Neuronal stem cell (in vitro differentiated cells): Measurements from ENCODE around the gene XIAP.

Experiments
- DNase-seq: peaks from one replicate; pipeline ENCODE4 v3.0.0-alpha.2; 2013; ENCODE audit warnings: low spot score
- H2AFZ ChIP-seq: one replicate; pipeline ENCODE4 v1.6.1; 2013; ENCODE audit warnings: mild to moderate bottlenecking, low read length, inconsistent platforms
- H2AK5ac ChIP-seq: 2 replicates; pipeline ENCODE4 v1.6.1; 2013; ENCODE audit warnings: low read depth, mild to moderate bottlenecking, inconsistent platforms, low read length, moderate library complexity, mixed read lengths
- H2BK120ac ChIP-seq: 2 replicates; pipeline ENCODE4 v1.6.1; 2013; ENCODE audit warnings: low read depth, mild to moderate bottlenecking, inconsistent platforms, low read length, moderate library complexity, mixed read lengths
- H2BK12ac ChIP-seq: one replicate; pipeline ENCODE4 v1.6.1; 2013; ENCODE audit warnings: low read length, inconsistent platforms
- H2BK15ac ChIP-seq: 2 replicates; pipeline ENCODE4 v1.6.1; 2013; ENCODE audit warnings: mild to moderate bottlenecking, low read length, inconsistent platforms, mixed read lengths
- H2BK5ac ChIP-seq: one replicate; pipeline ENCODE4 v1.6.1; 2013; ENCODE audit warnings: inconsistent platforms, mild to moderate bottlenecking, low read length, moderate library complexity
- H3K14ac ChIP-seq: one replicate; pipeline ENCODE4 v1.6.1; 2013; ENCODE audit warnings: low read length, inconsistent platforms
- H3K18ac ChIP-seq: 2 replicates; pipeline ENCODE4 v1.6.1; 2013; ENCODE audit warnings: low read length, inconsistent platforms
- H3K23ac ChIP-seq: 2 replicates; pipeline ENCODE4 v1.6.1; 2013; ENCODE audit warnings: low read depth, mild to moderate bottlenecking, mixed read lengths, low read length, inconsistent platforms; ENCODE audit not compliant: poor library complexity
- H3K27ac ChIP-seq: replicated peaks from 3 replicates; pipeline ENCODE4 v1.5.1; 2013; ENCODE audit warnings: low read length, inconsistent platforms
- H3K27me3 ChIP-seq, 3 experiments: 2 replicates each; pipeline ENCODE4 v1.6.1; 2013; ENCODE audit warnings: low read length in 3 of 3, mild to moderate bottlenecking in 2 of 3, inconsistent platforms in 1 of 3, low read depth in 1 of 3, mixed read lengths in 1 of 3, moderate library complexity in 1 of 3; ENCODE audit not compliant: control insufficient read depth in 3 of 3, insufficient read depth in 3 of 3
- H3K36me3 ChIP-seq, 2 donors: replicated peaks in 1 of 2; 2 replicates each; pipeline ENCODE4 v1.6.1; 2013; ENCODE audit warnings: low read length in 2 of 2; ENCODE audit not compliant: control insufficient read depth in 2 of 2, insufficient read depth in 2 of 2
- H3K4ac ChIP-seq: 2 replicates; pipeline ENCODE4 v1.6.1; 2013; ENCODE audit warnings: inconsistent platforms, mild to moderate bottlenecking, low read length, moderate library complexity
- H3K4me1 ChIP-seq, 2 donors: 1 replicate in 1 of 2; 2 replicates in 1 of 2; pipeline ENCODE4 v1.6.1; 2013; ENCODE audit warnings: low read length in 2 of 2, low read depth in 1 of 2; ENCODE audit not compliant: control insufficient read depth in 2 of 2, insufficient read depth in 1 of 2
- H3K4me2 ChIP-seq: one replicate; pipeline ENCODE4 v1.6.1; 2013; ENCODE audit warnings: mild to moderate bottlenecking, low read length, inconsistent platforms; ENCODE audit not compliant: insufficient read depth, poor library complexity, severe bottlenecking
- H3K4me3 ChIP-seq, 2 donors: 2 replicates each; pipeline ENCODE4 v1.5.1; 2013; ENCODE audit warnings: low read length in 2 of 2, mild to moderate bottlenecking in 2 of 2, inconsistent platforms in 1 of 2, moderate library complexity in 1 of 2
- H3K79me1 ChIP-seq: one replicate; pipeline ENCODE4 v1.6.1; 2013; ENCODE audit warnings: low read depth, mild to moderate bottlenecking, inconsistent platforms, low read length, moderate library complexity
- H3K9ac ChIP-seq: one replicate; pipeline ENCODE4 v1.6.1; 2013; ENCODE audit warnings: mild to moderate bottlenecking, low read depth, low read length, inconsistent platforms; ENCODE audit not compliant: poor library complexity
- H3K9me3 ChIP-seq, 2 donors: replicated peaks in 1 of 2; 2 replicates each; pipeline versions ENCODE3 to v1.6.1; 2013; ENCODE audit warnings: low read length in 2 of 2, mild to moderate bottlenecking in 2 of 2, inconsistent platforms in 1 of 2, low read depth in 1 of 2, mixed read lengths in 1 of 2, moderate library complexity in 1 of 2; ENCODE audit not compliant: control insufficient read depth in 2 of 2, insufficient read depth in 1 of 2
- H4K8ac ChIP-seq: one replicate; pipeline ENCODE4 v1.6.1; 2013; ENCODE audit warnings: low read depth, mild to moderate bottlenecking, inconsistent platforms, low read length, moderate library complexity
- H4K91ac ChIP-seq: one replicate; pipeline ENCODE4 v1.6.1; 2013; ENCODE audit warnings: low read length, low read depth, mild to moderate bottlenecking, inconsistent platforms; ENCODE audit not compliant: poor library complexity
- WGBS, 2 donors: extraction: QIAGEN DNeasy Blood & Tissue Kit; methylation state at CpG; one replicate each; pipeline ENCODE4 v1.1.7; 2013; ENCODE audit warnings: missing lambda C conversion rate in 2 of 2, mixed read lengths in 1 of 2; ENCODE audit not compliant: insufficient read length in 2 of 2, insufficient replicate concordance in 1 of 2; ENCODE audit errors: extremely low coverage in 2 of 2; 5-methylcytosine and 5-hydroxymethylcytosine counted together

The XIAP gene

DNA sequence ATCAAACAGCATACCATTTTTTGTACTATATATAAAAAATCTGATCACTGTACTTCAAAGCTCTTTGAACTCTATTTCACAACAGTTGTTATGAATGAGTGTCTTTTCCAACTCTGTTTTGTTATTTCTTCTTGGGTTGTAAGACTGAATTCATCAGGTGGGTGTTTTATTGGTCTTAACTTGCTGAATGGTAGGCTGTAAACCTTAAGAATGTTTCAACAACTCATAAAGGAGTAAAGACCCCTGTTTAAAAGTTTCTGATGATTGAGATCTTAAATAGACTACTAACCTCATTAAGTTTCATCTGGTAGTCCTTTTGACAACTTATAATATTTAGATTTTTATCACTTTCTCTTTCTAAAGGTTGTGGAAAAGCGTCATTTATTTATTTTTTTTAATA is 83.2 kb downstream of the XIAP start:
- no peak overlapping the region for H3K4ac ChIP-seq
- no peak overlapping the region for H4K8ac ChIP-seq
- no peak overlapping the region for H2BK15ac ChIP-seq
- H3K4me3 ChIP-seq = no peak overlapping the region
- H3K79me1 ChIP-seq = no peaks in the 10 kb centered on the region
- H3K4me1 ChIP-seq = no peaks in the 10 kb centered on the region
- DNase-seq = no peak
- no peak overlapping the region for H3K9ac ChIP-seq
- H2BK120ac ChIP-seq = no peak overlapping the region
- no peak overlapping the region for H3K27ac ChIP-seq
- H4K91ac ChIP-seq = no peak overlapping the region
- H2AFZ ChIP-seq = no peak overlapping the region
- H3K18ac ChIP-seq = no peak overlapping the region
- no CpG with 5 or more reads among the region's 1 CpG for WGBS, 2 donors
- H3K23ac ChIP-seq = no peak overlapping the region
- no peaks in the 10 kb centered on the region for H3K27me3 ChIP-seq
- no peak overlapping the region for H2BK5ac ChIP-seq
- no peaks in the 10 kb centered on the region for H3K36me3 ChIP-seq
- H3K14ac ChIP-seq = no peak overlapping the region
- no peak overlapping the region for H2BK12ac ChIP-seq
- H3K4me2 ChIP-seq = no peak overlapping the region
- no peaks in the 10 kb centered on the region for H3K9me3 ChIP-seq
- no peak overlapping the region for H2AK5ac ChIP-seq

- no peak overlapping the region for H2BK5ac ChIP-seq
- no peak overlapping the region for H3K23ac ChIP-seq
- H2AK5ac ChIP-seq = no peak overlapping the region
- H2AFZ ChIP-seq = no peak overlapping the region
- H3K79me1 ChIP-seq = no peaks in the 10 kb centered on the region
- no peaks in the 10 kb centered on the region for H3K9me3 ChIP-seq
- no peaks in the 10 kb centered on the region for H3K36me3 ChIP-seq
- no peak overlapping the region for H2BK12ac ChIP-seq
- no peaks in the 10 kb centered on the region for H3K4me1 ChIP-seq
- H3K27me3 ChIP-seq = no peaks in the 10 kb centered on the region
- H2BK15ac ChIP-seq = no peak overlapping the region
- no peak overlapping the region for H3K18ac ChIP-seq
- no peak overlapping the region for H3K4me2 ChIP-seq
- no peak overlapping the region for H2BK120ac ChIP-seq
- H3K9ac ChIP-seq = no peak overlapping the region
- no peak for DNase-seq
- no peak overlapping the region for H4K91ac ChIP-seq
- H3K4ac ChIP-seq = no peak overlapping the region
- H3K4me3 ChIP-seq = no peak overlapping the region
- no peak overlapping the region for H4K8ac ChIP-seq
- no CpG with 5 or more reads among the region's 2 CpGs for WGBS, 2 donors
- H3K27ac ChIP-seq = no peak overlapping the region
- H3K14ac ChIP-seq = no peak overlapping the region
Measured at GRCh38 chrX:123943488-123943887, 83.6 kb downstream of the XIAP start.

DNA sequence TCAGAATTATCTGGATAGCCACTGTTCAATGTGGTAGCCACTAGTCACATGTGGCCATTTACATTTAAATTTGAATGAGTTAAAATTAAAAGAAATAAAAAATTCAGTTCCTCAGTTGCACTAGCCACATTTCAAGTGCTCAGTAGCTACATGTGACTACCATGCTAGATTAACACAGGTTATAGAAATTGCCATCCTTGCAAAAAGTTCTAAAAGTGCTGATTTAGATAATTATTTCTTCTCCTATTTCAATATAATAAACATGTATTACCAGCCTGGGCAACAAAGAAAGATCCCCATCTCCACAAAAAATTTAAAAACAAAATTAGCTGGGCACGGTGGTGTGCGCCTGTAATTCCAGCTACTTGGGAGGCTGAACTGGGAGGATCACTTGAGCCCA is 90.0 kb downstream of the XIAP start:
- no peak overlapping the region for H2BK120ac ChIP-seq
- DNase-seq = no peak
- H3K27me3 ChIP-seq = no peaks in the 10 kb centered on the region
- H3K9ac ChIP-seq = no peak overlapping the region
- H3K4me3 ChIP-seq = no peak overlapping the region
- no peak overlapping the region for H3K27ac ChIP-seq
- no peaks in the 10 kb centered on the region for H3K79me1 ChIP-seq
- no peak overlapping the region for H2BK12ac ChIP-seq
- no peak overlapping the region for H3K4me2 ChIP-seq
- no peak overlapping the region for H3K4ac ChIP-seq
- H3K23ac ChIP-seq = no peak overlapping the region
- no peaks in the 10 kb centered on the region for H3K36me3 ChIP-seq
- no peak overlapping the region for H2BK15ac ChIP-seq
- no peak overlapping the region for H2BK5ac ChIP-seq
- no peak overlapping the region for H2AFZ ChIP-seq
- no peak overlapping the region for H4K8ac ChIP-seq
- H2AK5ac ChIP-seq = no peak overlapping the region
- no peak overlapping the region for H3K14ac ChIP-seq
- H3K18ac ChIP-seq = no peak overlapping the region
- H4K91ac ChIP-seq = no peak overlapping the region
- H3K9me3 ChIP-seq = no peaks in the 10 kb centered on the region
- no CpG with 5 or more reads among the region's 2 CpGs for WGBS, 2 donors
- H3K4me1 ChIP-seq = no peaks in the 10 kb centered on the region

DNA sequence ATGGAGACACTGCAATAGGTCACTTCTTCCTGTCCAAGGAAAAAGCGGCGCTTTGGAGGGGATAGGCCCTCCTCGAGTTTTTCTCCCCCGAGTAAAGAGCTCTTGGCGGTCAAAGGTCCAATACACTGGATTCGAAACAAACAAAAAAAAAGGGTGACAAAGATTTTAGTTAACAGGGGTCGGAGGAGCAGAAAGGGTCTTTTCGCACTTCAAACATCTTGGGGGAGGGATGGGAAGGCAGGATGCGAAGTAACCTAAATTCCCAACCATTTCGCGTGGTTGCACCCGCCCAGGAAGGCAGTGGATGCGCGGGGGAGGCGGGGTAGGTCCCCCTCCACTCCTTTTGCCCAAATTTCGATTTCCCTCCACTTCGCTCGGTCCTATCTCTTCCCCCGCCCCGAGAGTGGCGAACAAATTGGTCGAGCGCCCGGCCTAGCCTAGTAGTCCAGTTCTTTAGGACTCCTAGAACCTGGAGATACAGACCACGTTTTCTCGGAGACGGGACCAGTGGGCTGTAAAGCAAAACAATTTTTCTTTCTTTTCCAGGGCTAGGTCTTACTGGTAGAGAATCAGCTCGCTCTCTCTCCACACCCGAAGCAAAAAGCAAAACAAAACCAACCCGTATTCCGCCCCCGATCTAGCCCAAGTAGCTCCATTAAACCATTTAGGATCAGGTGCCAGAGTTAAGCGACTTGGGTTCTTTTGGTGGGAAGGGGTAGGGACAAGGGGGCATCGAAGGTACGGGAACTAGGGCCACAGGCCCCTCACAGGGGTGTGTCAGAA is 99.6 kb downstream of the XIAP start:
- Histone ChIP-seq H3K9me3 (no peaks in the 10 kb centered on the region), H2BK12ac (no peak overlapping the region), H3K36me3 (no peaks in the 10 kb centered on the region), H3K79me1 (peaks cover 2% of the 10 kb centered on the region), H4K8ac (no peak overlapping the region), H2BK15ac (no peak overlapping the region), H2AFZ (peak overlapping the region; percentile 74), H3K9ac (peak overlapping the region; percentile 21), H3K14ac (no peak overlapping the region), H2AK5ac (no peak overlapping the region), H3K27ac (peak overlapping the region; percentile 75), H3K4me3 (peak overlapping the region; percentile 67 to 86), H2BK5ac (peak overlapping the region; percentile 66), H4K91ac (no peak overlapping the region), H3K18ac (peak overlapping the region; percentile 85), H3K4ac (no peak overlapping the region), H3K4me2 (peak overlapping the region; percentile 54), H3K4me1 (no peaks in the 10 kb centered on the region), H3K23ac (no peak overlapping the region), H2BK120ac (no peak overlapping the region), H3K27me3 (no peaks in the 10 kb centered on the region)
- peak; percentile 6 for DNase-seq
- no CpG with 5 or more reads among the region's 35 CpGs for WGBS, 2 donors
